GM19238 (cell line): Measurements from ENCODE around the gene TLR10.
"Not testable (repeated sequence)": the region's sequence is repeated elsewhere in the genome, so short reads cannot be mapped to it uniquely, and the experiment has no call there.

Experiments
- DNase-seq: peaks from one replicate; pipeline ENCODE4 v3.0.0; 2011; ENCODE audit warnings: low spot score; ENCODE audit not compliant: insufficient read length

Gene TLR10

GRCh38 chr4:38802561-38803355 is 20.0 kb upstream of the TLR10 start:
- no peak for DNase-seq

GRCh38 chr4:38800961-38801450 is 18.2 kb upstream of the TLR10 start:
- no peak for DNase-seq

- DNase-seq: no peak
Measured at GRCh38 chr4:38800366-38800765, 17.6 kb upstream of the TLR10 start.

DNA sequence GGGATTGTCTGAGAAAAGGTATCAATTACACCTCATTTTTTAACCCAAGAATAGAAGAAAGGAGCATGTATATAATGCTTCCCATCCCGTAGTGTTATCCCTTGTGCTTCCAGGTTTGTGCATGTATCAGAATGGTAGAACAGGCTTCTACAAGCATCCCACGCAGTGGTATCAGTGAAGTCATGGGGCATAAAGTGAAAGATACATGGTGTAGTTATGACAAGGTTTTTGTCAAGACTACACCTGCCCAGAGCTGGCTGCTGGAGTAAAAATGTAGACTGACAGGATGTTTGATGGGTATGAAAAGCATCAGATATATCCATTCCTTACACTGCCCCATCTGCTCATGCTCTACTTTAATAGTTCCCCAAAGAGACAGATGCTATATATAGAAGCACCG is 12.3 kb upstream of the TLR10 start:
- no peak for DNase-seq

GRCh38 chr4:38794051-38794450 is 11.3 kb upstream of the TLR10 start:
- no peak for DNase-seq

- DNase-seq: no peak
Measured at GRCh38 chr4:38791010-38791409, 8.2 kb upstream of the TLR10 start.

GRCh38 chr4:38788317-38788716 is 5.5 kb upstream of the TLR10 start:
- DNase-seq: no peak

DNA sequence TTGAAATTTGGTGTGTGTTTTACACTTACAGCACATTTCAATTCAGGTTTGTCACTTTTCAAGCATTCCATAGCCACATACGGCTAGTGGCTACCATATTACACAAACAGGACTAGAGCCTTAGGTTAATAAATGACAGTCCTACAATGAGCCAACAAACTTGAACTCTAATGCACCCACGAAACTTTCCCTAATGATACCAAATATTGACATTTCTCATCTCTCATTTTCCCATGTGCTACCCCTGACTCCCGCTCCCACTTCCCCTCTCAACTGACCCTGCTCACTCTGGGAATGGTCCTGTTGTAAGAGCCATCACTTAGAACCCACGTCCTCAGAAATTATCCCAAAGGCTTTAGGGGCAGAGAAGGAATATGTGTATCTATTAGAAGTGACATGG is 4.9 kb upstream of the TLR10 start:
- DNase-seq: no peak

DNA sequence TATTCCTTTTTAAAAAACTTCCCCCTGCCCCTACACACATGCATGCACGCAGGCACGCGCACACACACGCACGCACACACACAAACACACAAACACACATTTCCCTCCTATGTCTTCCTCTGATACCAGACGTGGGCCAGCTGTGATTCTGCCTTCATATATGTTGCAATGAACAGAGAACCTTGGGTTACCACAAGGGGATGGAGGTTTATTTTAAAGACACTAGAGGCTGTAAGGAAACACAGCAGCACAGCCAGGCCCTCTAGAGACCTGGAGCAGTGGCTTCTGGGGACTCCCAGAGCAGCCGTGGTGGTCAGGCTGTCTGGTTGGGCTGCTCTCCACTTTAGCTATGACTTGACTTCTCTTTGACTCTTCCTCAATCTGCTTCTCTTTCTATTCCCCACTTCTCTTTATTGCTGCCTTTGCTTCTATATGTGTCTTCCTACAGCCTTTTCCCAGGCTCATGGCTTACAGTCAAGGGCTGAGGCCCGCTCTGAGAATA is 3.2 kb upstream of the TLR10 start:
- DNase-seq: no peak

DNA sequence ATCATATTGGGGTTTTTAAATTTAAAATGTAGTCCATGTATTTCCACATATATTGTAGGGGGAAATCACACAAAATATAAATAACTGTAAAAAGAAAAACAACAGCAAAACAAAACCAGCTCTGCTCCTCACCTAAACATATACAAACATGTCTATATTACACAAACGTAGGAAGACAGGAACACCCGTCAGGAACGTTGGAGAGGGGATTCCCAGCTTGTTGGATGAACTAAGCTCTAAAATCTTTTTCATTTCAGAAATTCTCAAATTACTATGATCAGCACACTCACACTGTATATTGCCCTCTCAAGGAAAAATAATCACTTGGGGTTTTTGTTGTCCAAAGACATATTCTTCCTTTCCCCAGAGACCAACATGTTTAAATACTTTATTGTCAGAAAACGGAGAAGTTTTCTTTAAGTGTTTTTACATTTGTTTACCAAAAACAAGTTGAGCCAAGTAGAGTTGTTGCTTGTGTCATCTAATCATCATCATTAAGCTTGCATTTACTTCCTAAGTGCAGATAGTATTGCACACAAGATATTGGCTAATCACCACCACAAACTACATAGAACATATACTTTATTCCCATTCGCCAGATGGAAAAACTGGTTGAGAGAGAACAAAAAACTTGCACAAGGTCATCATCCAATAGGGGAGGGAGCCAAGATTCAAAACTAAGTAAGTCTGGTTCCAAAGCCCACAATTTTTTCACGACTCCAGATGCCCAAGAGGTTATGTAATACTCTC is 2.4 kb upstream of the TLR10 start:
- DNase-seq: no peak

GRCh38 chr4:38784141-38784540 is 1.4 kb upstream of the TLR10 start:
- DNase-seq: no peak

- no peak for DNase-seq
Measured at GRCh38 chr4:38783109-38783460, 295 bp upstream of the TLR10 start.

DNA sequence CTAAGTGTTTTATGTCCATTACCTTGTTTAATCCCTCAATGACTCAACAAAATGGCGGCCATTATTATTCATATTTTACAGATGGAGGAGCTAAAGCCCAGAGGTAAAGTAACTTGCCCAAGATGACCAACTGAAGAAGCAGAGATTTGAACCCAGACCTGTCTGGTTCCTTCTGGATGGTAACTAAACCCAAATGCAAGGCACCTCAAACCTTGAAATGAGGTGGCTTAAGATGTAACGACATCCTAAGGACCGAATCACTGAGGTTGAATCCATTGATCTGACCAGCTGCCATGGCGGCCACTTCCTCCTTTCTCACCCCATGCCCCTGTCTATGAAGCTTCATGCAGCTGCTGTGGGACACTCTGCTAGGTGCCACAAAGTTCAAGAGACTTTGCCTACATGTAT is 932 bp downstream of the TLR10 start:
- no peak for DNase-seq

DNA sequence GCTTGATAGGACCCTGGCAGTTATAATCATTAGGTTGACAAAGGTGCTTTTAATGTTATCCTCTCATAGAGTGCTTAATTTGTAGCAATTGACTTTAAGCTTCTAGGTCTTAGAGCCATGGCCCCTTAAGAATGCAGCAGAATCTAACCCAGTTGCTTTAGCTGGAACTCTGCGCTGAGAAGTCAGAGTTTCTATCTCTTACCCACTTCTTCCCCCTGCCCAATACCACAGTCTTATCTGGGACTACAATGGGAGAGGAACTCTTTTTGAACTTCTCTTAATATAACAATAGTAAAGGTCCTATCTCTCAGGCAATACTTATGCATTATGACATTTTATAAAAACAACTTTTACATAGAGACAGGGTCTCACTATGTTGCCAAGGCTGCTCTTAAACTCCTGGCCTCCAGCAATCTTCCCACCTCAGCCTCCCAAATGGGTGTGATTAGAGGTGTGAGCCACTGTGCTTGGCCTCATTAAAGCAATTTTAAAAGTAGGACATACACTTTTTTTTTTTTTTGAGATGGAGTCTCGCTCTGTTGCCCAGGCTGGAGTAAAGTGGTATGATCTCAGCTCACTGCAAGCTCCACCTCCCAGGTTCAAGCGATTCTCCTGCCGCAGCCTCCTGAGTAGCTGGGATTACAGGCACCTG is 1.8 kb downstream of the TLR10 start:
- DNase-seq: no peak

DNA sequence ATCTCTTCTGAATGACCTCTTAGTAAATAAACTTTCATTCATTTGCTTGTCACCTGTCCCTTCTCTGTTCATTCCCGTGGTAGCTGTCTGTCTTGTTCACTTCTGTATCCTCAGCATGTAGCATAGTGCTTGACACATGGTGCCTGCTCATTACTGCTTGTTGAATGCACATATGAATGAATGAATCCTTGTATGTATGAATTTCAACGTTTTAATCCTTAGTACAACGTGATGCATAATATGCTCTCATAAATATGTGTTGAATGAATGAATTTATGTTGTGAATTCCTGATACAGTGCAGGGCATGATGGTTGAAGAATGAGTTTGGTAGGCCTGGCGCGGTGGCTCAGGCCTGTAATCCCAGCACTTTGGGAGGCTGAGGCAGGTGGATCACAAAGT is 3.0 kb downstream of the TLR10 start:
- no peak for DNase-seq

GRCh38 chr4:38777925-38778324 is 4.9 kb downstream of the TLR10 start:
- DNase-seq: not testable (repeated sequence)

DNA sequence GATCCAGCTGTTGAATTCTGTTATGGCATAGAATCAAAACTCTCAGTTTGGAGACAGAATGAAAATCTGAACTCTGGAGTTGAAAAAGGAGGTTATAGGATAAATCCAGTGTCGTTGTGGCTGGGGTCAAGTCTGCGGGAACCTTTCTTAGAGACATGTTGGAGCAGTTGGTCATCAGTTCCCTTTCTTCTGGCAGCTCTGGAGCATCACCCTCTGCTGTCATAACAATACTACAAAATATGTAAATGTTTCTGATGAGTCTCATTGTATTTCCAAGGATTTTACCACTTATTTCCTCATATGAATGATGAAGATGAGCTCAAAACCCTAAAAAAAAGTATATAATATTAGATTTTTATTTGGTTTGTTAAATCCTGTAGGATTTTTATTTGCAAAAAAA is 7.5 kb downstream of the TLR10 start:
- DNase-seq: no peak

DNA sequence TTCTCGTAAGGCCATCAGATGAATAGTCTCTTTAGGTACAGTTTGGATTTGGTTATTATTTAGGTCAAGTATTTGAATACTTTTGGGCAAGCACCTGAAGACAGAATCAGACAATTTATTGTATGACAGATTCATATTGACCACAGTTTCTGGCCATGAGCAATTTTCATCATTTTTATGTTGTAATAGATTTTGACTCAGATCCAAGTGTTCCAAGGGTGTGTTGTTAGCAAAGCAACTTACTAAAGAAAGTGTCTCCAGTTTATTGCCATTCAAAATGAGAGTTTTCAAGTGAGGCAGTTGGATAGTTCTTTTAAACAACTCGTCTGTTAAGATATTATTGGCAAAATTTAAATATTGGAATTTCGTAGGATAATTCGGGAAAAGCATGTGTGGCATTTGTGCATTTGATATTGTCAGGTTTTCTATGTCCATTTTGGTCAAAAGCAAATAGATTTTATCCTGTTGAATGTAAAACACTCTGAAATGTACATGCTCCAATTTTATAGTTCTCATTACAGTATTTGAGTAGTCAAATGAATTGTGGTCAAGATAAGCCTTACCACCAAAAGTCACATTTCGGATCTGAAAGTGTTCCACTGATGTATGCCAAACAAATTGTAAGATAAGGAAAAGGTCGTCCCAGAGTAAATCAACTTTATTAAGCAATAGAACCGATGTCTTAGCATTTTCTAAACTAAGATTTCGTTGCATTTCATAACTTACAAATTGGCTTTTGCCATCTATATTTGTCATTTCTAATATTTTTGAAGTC is 8.4 kb downstream of the TLR10 start:
- no peak for DNase-seq

- not testable (repeated sequence) for DNase-seq
Measured at GRCh38 chr4:38770281-38770680, 12.5 kb downstream of the TLR10 start.

GRCh38 chr4:38769857-38770256 is 12.9 kb downstream of the TLR10 start:
- DNase-seq: no peak

GRCh38 chr4:38769441-38769840 is 13.3 kb downstream of the TLR10 start:
- DNase-seq: no peak
